Measurements from ENCODE around the gene CLC. TPM values are rescaled to one million over a fixed set of nuclear protein-coding genes. Genes with fewer than 3 reads are reported as not detected.
"Not testable (repeated sequence)": the region's sequence is repeated elsewhere in the genome, so short reads cannot be mapped to it uniquely, and the experiment has no call there.

CLC gene
- total RNA-seq, 5 donors from 2014 or later (not counting 1 experiment from before 2014, with no cell fraction given) = 0.72 to 2.8 (median 1.4) TPM; not detected in 1

DNA sequence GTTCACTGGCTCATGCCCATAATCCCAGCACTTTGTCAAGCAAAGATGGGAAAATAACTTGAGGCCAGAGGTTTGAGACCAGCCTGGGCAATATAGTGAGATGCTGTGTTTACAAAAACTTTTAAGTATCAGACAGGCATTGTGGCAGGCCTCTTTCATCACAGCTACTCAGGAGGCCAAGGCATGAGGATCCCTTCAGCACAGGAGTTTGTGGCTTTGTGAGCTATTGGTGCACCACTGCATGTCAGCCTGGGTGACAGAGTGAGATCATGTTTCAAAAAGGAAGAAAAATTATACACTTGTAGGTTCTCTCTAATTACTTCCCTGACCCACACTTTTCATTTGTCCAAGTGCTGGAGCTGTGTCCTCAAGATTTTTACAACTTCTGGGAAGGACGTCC is 45.0 kb downstream of the CLC start:
- CTCF ChIA-PET = no interaction called here
- Histone ChIP-seq H3K4me1 (ENCODE audit: control insufficient read depth in 1 of 2, extremely low read depth in 1 of 2, insufficient read depth in 2 of 2, low read length in 2 of 2) (no peaks in the 10 kb centered on the region), H3K4me3 (ENCODE audit: control insufficient read depth in 1 of 2, extremely low read depth in 1 of 2, low read length in 1 of 2) (no peak overlapping the region), H3K36me3 (ENCODE audit: control insufficient read depth in 2 of 2, extremely low read depth in 1 of 2, insufficient read depth in 1 of 2, low read length in 1 of 2) (no peaks in the 10 kb centered on the region), H3K27me3 (replicated peaks in 1 of 2; ENCODE audit: control insufficient read depth in 2 of 2, extremely low read depth in 1 of 2, insufficient read depth in 2 of 2, low read length in 1 of 2) (peaks cover 0 to 16% of the 10 kb centered on the region in 2 experiments), H3K9me3 (no peaks in the 10 kb centered on the region), H3K27ac (ENCODE audit: low read length) (no peak overlapping the region)
- no peaks in the 10 kb centered on the region for H3K4me1 Mint-ChIP-seq
- no CpG with 5 or more reads among the region's 1 CpG for WGBS (ENCODE audit: insufficient coverage)
- H3K36me3 Mint-ChIP-seq = no peaks in the 10 kb centered on the region
- POLR2A ChIA-PET = no interaction called here
- H3K27me3 Mint-ChIP-seq = peaks cover 4 to 33% of the 10 kb centered on the region in 2 donors
- no peak overlapping the region for H3K27ac Mint-ChIP-seq
- H3K9me3 Mint-ChIP-seq = peaks cover 0 to 7% (median 4%) of the 10 kb centered on the region in 3 donors
- ATAC-seq (replicated peaks in 1 of 4) = no peak
- no peak for DNase-seq
- no peak overlapping the region for H3K4me3 Mint-ChIP-seq

GRCh38 chr19:39692166-39692565 is 45.7 kb downstream of the CLC start:
- Histone ChIP-seq H3K27ac (ENCODE audit: low read length) (no peak overlapping the region), H3K9me3 (no peaks in the 10 kb centered on the region), H3K36me3 (ENCODE audit: control insufficient read depth in 2 of 2, extremely low read depth in 1 of 2, insufficient read depth in 1 of 2, low read length in 1 of 2) (no peaks in the 10 kb centered on the region), H3K4me1 (ENCODE audit: control insufficient read depth in 1 of 2, extremely low read depth in 1 of 2, insufficient read depth in 2 of 2, low read length in 2 of 2) (no peaks in the 10 kb centered on the region), H3K27me3 (replicated peaks in 1 of 2; ENCODE audit: control insufficient read depth in 2 of 2, extremely low read depth in 1 of 2, insufficient read depth in 2 of 2, low read length in 1 of 2) (peaks cover 0 to 16% of the 10 kb centered on the region in 2 experiments), H3K4me3 (ENCODE audit: control insufficient read depth in 1 of 2, extremely low read depth in 1 of 2, low read length in 1 of 2) (no peak overlapping the region)
- Mint-ChIP-seq H3K27ac (no peak overlapping the region), H3K4me1 (no peaks in the 10 kb centered on the region), H3K9me3 (peaks cover 0 to 7% (median 4%) of the 10 kb centered on the region in 3 donors), H3K36me3 (no peaks in the 10 kb centered on the region), H3K27me3 (peaks cover 4 to 30% of the 10 kb centered on the region in 2 donors), H3K4me3 (no peak overlapping the region)
- POLR2A ChIA-PET = no interaction called here
- CTCF ChIA-PET = no interaction called here
- DNase-seq (no peak), ATAC-seq (replicated peaks in 1 of 4) (no peak)
- WGBS (ENCODE audit: insufficient coverage) = 88% methylated on average over 3 of the region's 3 CpGs

DNA sequence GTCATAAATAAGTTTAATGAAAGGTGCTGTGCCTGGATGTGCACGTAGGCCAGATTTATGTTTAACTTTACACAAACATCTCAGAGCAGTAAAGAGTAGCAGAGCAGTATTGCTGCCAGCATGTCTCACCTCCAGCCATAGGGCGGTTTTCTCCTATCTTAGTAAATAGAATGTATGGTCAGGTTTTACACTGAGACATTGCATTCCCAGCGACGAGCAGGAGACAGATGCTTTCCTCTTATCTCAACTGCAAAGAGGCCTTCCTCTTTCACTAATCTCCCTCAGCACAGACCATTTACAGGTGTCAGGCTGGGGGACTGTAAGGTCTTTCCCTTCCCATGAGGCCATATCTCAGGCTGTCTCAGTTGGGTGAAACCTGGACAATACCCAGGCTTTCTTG is 49.2 kb downstream of the CLC start:
- H3K9me3 ChIP-seq; DNase-seq; H3K4me3 ChIP-seq (ENCODE audit: control insufficient read depth in 1 of 2, extremely low read depth in 1 of 2, low read length in 1 of 2); ATAC-seq (replicated peaks in 1 of 4); CTCF ChIA-PET; POLR2A ChIA-PET; H3K36me3 ChIP-seq (ENCODE audit: control insufficient read depth in 2 of 2, extremely low read depth in 1 of 2, insufficient read depth in 1 of 2, low read length in 1 of 2); H3K9me3 Mint-ChIP-seq; H3K4me1 ChIP-seq (ENCODE audit: control insufficient read depth in 1 of 2, extremely low read depth in 1 of 2, insufficient read depth in 2 of 2, low read length in 2 of 2); H3K4me3 Mint-ChIP-seq; H3K36me3 Mint-ChIP-seq; H3K27ac ChIP-seq (ENCODE audit: low read length); H3K27ac Mint-ChIP-seq; H3K27me3 ChIP-seq (replicated peaks in 1 of 2; ENCODE audit: control insufficient read depth in 2 of 2, extremely low read depth in 1 of 2, insufficient read depth in 2 of 2, low read length in 1 of 2): not testable (repeated sequence)
- H3K4me1 Mint-ChIP-seq = peaks cover 6 to 12% (median 8%) of the 10 kb centered on the region in 3 donors
- no CpG with 5 or more reads among the region's 4 CpGs for WGBS (ENCODE audit: insufficient coverage)
- peaks cover 0 to 11% of the 10 kb centered on the region in 2 donors for H3K27me3 Mint-ChIP-seq

GRCh38 chr19:39686739-39687138 is 51.1 kb downstream of the CLC start:
- no peak overlapping the region for H3K4me3 Mint-ChIP-seq
- ChIA-PET POLR2A (no interaction called here), CTCF (no interaction called here)
- H3K27me3 Mint-ChIP-seq = peaks cover 0 to 6% of the 10 kb centered on the region in 2 donors
- H3K27me3 ChIP-seq (replicated peaks in 1 of 2; ENCODE audit: control insufficient read depth in 2 of 2, extremely low read depth in 1 of 2, insufficient read depth in 2 of 2, low read length in 1 of 2) = no peaks in the 10 kb centered on the region
- H3K4me1 ChIP-seq (ENCODE audit: control insufficient read depth in 1 of 2, extremely low read depth in 1 of 2, insufficient read depth in 2 of 2, low read length in 2 of 2) = peaks cover 0 to 4% of the 10 kb centered on the region in 2 experiments
- H3K27ac ChIP-seq (ENCODE audit: low read length) = no peak overlapping the region
- H3K4me3 ChIP-seq (ENCODE audit: control insufficient read depth in 1 of 2, extremely low read depth in 1 of 2, low read length in 1 of 2) = no peak overlapping the region
- no peak for DNase-seq
- no peak overlapping the region for H3K27ac Mint-ChIP-seq
- WGBS (ENCODE audit: insufficient coverage) = no CpG with 5 or more reads among the region's 3 CpGs
- H3K36me3 Mint-ChIP-seq = peaks cover 9% of the 10 kb centered on the region
- peaks cover 6 to 12% (median 8%) of the 10 kb centered on the region in 3 donors for H3K4me1 Mint-ChIP-seq
- ATAC-seq (replicated peaks in 1 of 4) = no peak
- no peaks in the 10 kb centered on the region for H3K9me3 ChIP-seq
- no peaks in the 10 kb centered on the region for H3K36me3 ChIP-seq (ENCODE audit: control insufficient read depth in 2 of 2, extremely low read depth in 1 of 2, insufficient read depth in 1 of 2, low read length in 1 of 2)
- peaks cover 0 to 7% (median 4%) of the 10 kb centered on the region in 3 donors for H3K9me3 Mint-ChIP-seq

- Histone ChIP-seq H3K27me3 (replicated peaks in 1 of 2; ENCODE audit: control insufficient read depth in 2 of 2, extremely low read depth in 1 of 2, insufficient read depth in 2 of 2, low read length in 1 of 2) (no peaks in the 10 kb centered on the region), H3K9me3 (no peaks in the 10 kb centered on the region), H3K36me3 (ENCODE audit: control insufficient read depth in 2 of 2, extremely low read depth in 1 of 2, insufficient read depth in 1 of 2, low read length in 1 of 2) (no peaks in the 10 kb centered on the region), H3K27ac (ENCODE audit: low read length) (no peak overlapping the region), H3K4me3 (ENCODE audit: control insufficient read depth in 1 of 2, extremely low read depth in 1 of 2, low read length in 1 of 2) (no peak overlapping the region), H3K4me1 (ENCODE audit: control insufficient read depth in 1 of 2, extremely low read depth in 1 of 2, insufficient read depth in 2 of 2, low read length in 2 of 2) (peaks cover 0 to 16% of the 10 kb centered on the region in 2 experiments)
- DNase-seq (no peak), ATAC-seq (replicated peaks in 1 of 4) (no peak)
- H3K4me1 Mint-ChIP-seq = peaks cover 18 to 23% (median 22%) of the 10 kb centered on the region in 3 donors
- no peak overlapping the region for H3K27ac Mint-ChIP-seq
- CTCF ChIA-PET = no interaction called here
- H3K27me3 Mint-ChIP-seq = no peaks in the 10 kb centered on the region
- POLR2A ChIA-PET = no interaction called here
- no peak overlapping the region for H3K4me3 Mint-ChIP-seq
- peaks cover 0 to 4% (median 0%) of the 10 kb centered on the region in 3 donors for H3K9me3 Mint-ChIP-seq
- 67% methylated on average over 2 of the region's 5 CpGs for WGBS (ENCODE audit: insufficient coverage)
- H3K36me3 Mint-ChIP-seq = peaks cover 9% of the 10 kb centered on the region
Observed at GRCh38 chr19:39684267-39684666, 53.6 kb downstream of the CLC start.

- WGBS (ENCODE audit: insufficient coverage) = 100% methylated on average over 2 of the region's 5 CpGs
- Histone ChIP-seq H3K4me3 (ENCODE audit: control insufficient read depth in 1 of 2, extremely low read depth in 1 of 2, low read length in 1 of 2) (no peak overlapping the region), H3K27me3 (replicated peaks in 1 of 2; ENCODE audit: control insufficient read depth in 2 of 2, extremely low read depth in 1 of 2, insufficient read depth in 2 of 2, low read length in 1 of 2) (no peaks in the 10 kb centered on the region), H3K4me1 (ENCODE audit: control insufficient read depth in 1 of 2, extremely low read depth in 1 of 2, insufficient read depth in 2 of 2, low read length in 2 of 2) (peaks cover 0 to 20% of the 10 kb centered on the region in 2 experiments), H3K27ac (ENCODE audit: low read length) (no peak overlapping the region), H3K9me3 (no peaks in the 10 kb centered on the region), H3K36me3 (ENCODE audit: control insufficient read depth in 2 of 2, extremely low read depth in 1 of 2, insufficient read depth in 1 of 2, low read length in 1 of 2) (no peaks in the 10 kb centered on the region)
- H3K27me3 Mint-ChIP-seq = no peaks in the 10 kb centered on the region
- H3K4me1 Mint-ChIP-seq = peaks cover 31 to 41% (median 33%) of the 10 kb centered on the region in 3 donors
- H3K27ac Mint-ChIP-seq = no peak overlapping the region
- DNase-seq = no peak
- H3K36me3 Mint-ChIP-seq = peaks cover 9% of the 10 kb centered on the region
- no peak for ATAC-seq (replicated peaks in 1 of 4)
- ChIA-PET CTCF (interaction anchor here in 1 of 2 donors (1.1 kb wide), 1 partner anchor 9 kb away, joined by 5 read pairs; no protein-coding TSS in a partner anchor), POLR2A (no interaction called here)
- no peaks in the 10 kb centered on the region for H3K9me3 Mint-ChIP-seq
- H3K4me3 Mint-ChIP-seq = no peak overlapping the region
Observed at GRCh38 chr19:39681416-39681815, 56.4 kb downstream of the CLC start.

Measured in T-cell (primary cell).